ENCODE data around the gene ADARB1.

ADARB1 gene

GRCh38 chr21:45249626-45250025 lies 175.2 kb downstream of the ADARB1 start:
- Histone ChIP-seq H3F3A (ENCODE audit: insufficient read depth) (no peaks in the 10 kb centered on the region), H3K9me3 (ENCODE audit: insufficient read depth, low read length) (no peaks in the 10 kb centered on the region), H2AFZ (ENCODE audit: low read depth, low read length, severe bottlenecking) (no peak overlapping the region), H3K9ac (ENCODE audit: low read length) (no peak overlapping the region), H3K36me3 (ENCODE audit: low read length) (no peaks in the 10 kb centered on the region), H4K20me1 (ENCODE audit: low read depth, low read length) (no peaks in the 10 kb centered on the region), H3K27ac (ENCODE audit: low read depth, low read length) (no peak overlapping the region), H3K4me3 (ENCODE audit: insufficient read depth, low read length, poor library complexity, severe bottlenecking) (no peak overlapping the region), H3K79me2 (ENCODE audit: insufficient read depth, low read length) (no peaks in the 10 kb centered on the region), H3K4me2 (ENCODE audit: low read depth, low read length, poor library complexity, severe bottlenecking) (no peak overlapping the region), H3K27me3 (ENCODE audit: low read length) (no peaks in the 10 kb centered on the region; the same call in 1 of the 2 replicates), H3K9me2 (replicated peaks; ENCODE audit: insufficient read depth, low read length) (no peaks in the 10 kb centered on the region)
- TF ChIP-seq EZH2phosphoT487 (conservative IDR thresholded peaks at IDR 0.05; ENCODE audit: low read length) (no peak), CTCF (IDR thresholded peaks at IDR 0.05; ENCODE audit: insufficient read depth, low read length, poor library complexity, severe bottlenecking) (no peak)

GRCh38 chr21:45250272-45250671 lies 175.9 kb downstream of the ADARB1 start:
- Histone ChIP-seq H3K9ac (ENCODE audit: low read length) (no peak overlapping the region), H3K36me3 (ENCODE audit: low read length) (no peaks in the 10 kb centered on the region), H3K4me3 (ENCODE audit: insufficient read depth, low read length, poor library complexity, severe bottlenecking) (no peak overlapping the region), H4K20me1 (ENCODE audit: low read depth, low read length) (no peaks in the 10 kb centered on the region), H3K4me2 (ENCODE audit: low read depth, low read length, poor library complexity, severe bottlenecking) (no peak overlapping the region), H3K27ac (ENCODE audit: low read depth, low read length) (no peak overlapping the region), H3F3A (ENCODE audit: insufficient read depth) (no peaks in the 10 kb centered on the region), H3K79me2 (ENCODE audit: insufficient read depth, low read length) (no peaks in the 10 kb centered on the region), H2AFZ (ENCODE audit: low read depth, low read length, severe bottlenecking) (no peak overlapping the region), H3K27me3 (ENCODE audit: low read length) (no peaks in the 10 kb centered on the region; the same call in 1 of the 2 replicates), H3K9me3 (ENCODE audit: insufficient read depth, low read length) (no peaks in the 10 kb centered on the region), H3K9me2 (replicated peaks; ENCODE audit: insufficient read depth, low read length) (no peaks in the 10 kb centered on the region)
- TF ChIP-seq EZH2phosphoT487 (conservative IDR thresholded peaks at IDR 0.05; ENCODE audit: low read length) = no peak
- no peak for TF ChIP-seq CTCF (IDR thresholded peaks at IDR 0.05; ENCODE audit: insufficient read depth, low read length, poor library complexity, severe bottlenecking)

- H3F3A ChIP-seq (ENCODE audit: insufficient read depth) = no peaks in the 10 kb centered on the region
- no peaks in the 10 kb centered on the region; the same call in 1 of the 2 replicates for H3K27me3 ChIP-seq (ENCODE audit: low read length)
- no peaks in the 10 kb centered on the region for H4K20me1 ChIP-seq (ENCODE audit: low read depth, low read length)
- no peaks in the 10 kb centered on the region for H3K36me3 ChIP-seq (ENCODE audit: low read length)
- no peaks in the 10 kb centered on the region for H3K79me2 ChIP-seq (ENCODE audit: insufficient read depth, low read length)
- H3K4me3 ChIP-seq (ENCODE audit: insufficient read depth, low read length, poor library complexity, severe bottlenecking) = no peak overlapping the region
- H3K4me2 ChIP-seq (ENCODE audit: low read depth, low read length, poor library complexity, severe bottlenecking) = no peak overlapping the region
- H3K27ac ChIP-seq (ENCODE audit: low read depth, low read length) = no peak overlapping the region
- H2AFZ ChIP-seq (ENCODE audit: low read depth, low read length, severe bottlenecking) = no peak overlapping the region
- TF ChIP-seq EZH2phosphoT487 (conservative IDR thresholded peaks at IDR 0.05; ENCODE audit: low read length) = no peak
- TF ChIP-seq CTCF (IDR thresholded peaks at IDR 0.05; ENCODE audit: insufficient read depth, low read length, poor library complexity, severe bottlenecking) = no peak
- H3K9me3 ChIP-seq (ENCODE audit: insufficient read depth, low read length) = no peaks in the 10 kb centered on the region
- no peaks in the 10 kb centered on the region for H3K9me2 ChIP-seq (replicated peaks; ENCODE audit: insufficient read depth, low read length)
- H3K9ac ChIP-seq (ENCODE audit: low read length) = no peak overlapping the region
Observed at GRCh38 chr21:45250914-45251634, 176.7 kb downstream of the ADARB1 start.

Data from SU-DHL-6 (cell line).